Activated CD4-positive, alpha-beta T cell treated with anti-CD3 and anti-CD28 coated beads for 4 hours (primary cell): Measurements from ENCODE around the gene NBPF19.
A peak's percentile ranks its signal among the peaks of the same experiment; 100 is the strongest.
"Not testable (repeated sequence)": the region's sequence is repeated elsewhere in the genome, so short reads cannot be mapped to it uniquely, and the experiment has no call there.

Experiments used
- DNase-seq, 2 donors: peaks; one replicate each; pipeline ENCODE4 v3.0.0-alpha.2; 2020

NBPF19 gene

GRCh38 chr1:149474745-149475144 is at the start of gene NBPF19:
Gene NBPF19 (plus strand): TSS chr1:149475045. CDS start chr1:149475933, 888 bp downstream.
- not testable (repeated sequence) for DNase-seq

DNA sequence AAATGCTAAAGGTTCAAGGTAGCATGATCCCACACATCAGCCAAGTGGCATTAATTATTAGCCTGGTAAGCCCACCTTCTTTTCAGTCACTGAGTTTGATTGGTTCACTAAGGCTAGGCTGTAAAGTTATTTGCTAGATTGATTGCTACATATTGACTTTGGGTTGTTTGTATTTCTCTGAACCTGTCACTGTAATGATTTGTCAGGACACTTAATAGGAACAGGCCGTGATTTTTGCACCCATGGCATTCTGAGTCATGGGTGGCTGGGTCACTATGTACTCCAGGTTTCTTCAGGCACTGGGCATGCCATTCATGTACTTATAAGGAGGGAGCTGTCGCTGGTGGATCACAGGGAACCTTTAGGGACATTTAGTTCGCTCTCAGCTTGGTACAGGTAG is 46.5 kb upstream of the NBPF19 start:
- DNase-seq, result not testable (repeated sequence)

DNA sequence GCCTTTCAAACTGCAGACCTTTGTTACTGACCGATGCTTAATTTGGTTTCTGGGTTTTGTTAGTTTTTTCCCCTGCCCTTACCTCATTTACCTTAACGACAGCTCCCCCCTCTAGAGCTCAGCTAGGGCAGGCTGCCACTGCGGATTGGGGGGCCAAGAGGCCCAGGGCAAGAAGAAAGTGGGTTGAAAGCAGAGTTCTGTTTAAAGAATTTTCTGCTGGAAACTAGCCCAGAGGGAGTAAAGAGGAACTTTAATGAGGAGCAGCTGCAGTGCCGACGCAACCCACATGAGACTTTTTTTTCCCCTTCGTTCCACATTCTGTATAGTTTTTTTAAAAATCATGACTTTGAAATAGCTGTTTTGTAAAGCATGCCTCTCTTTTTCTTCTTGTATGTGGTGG is 29.4 kb upstream of the NBPF19 start:
- DNase-seq, result not testable (repeated sequence)

DNA sequence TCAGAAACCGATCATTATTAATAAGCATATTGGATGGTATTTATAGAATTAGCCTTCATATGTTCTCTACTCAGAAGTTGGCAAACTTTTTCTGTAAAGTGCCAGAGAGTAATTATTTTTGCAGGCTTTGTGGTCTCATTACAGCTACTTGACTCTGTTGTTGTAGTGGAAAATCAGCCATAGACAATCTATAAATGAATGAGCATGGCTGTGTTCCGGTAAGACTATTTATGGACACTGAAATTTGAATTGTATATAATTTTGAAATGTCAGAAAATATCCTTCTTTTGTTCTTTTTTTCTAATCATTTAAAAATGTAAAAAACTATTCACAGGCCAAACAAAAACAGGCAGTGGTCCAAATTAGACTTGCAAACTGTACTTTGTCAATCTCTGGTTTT is 22.6 kb upstream of the NBPF19 start:
- DNase-seq, result not testable (repeated sequence)

DNA sequence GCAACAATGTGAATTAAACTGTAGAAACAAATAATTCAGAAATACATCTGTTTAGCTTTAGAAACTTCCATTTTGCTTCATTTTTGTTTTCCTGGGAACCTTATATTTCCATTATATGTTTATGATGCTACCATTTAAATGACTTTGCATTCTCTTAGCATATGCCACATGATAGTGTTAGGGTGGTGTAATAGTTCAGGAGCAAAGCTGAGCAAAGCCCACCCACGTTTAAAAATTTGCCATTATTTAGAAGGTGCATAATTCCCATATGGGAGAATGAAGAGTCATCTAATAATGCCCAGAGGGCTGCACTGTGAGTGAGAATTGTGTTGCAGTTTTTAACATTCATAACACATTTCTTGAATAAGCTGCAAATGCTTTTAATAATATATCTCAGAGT is 22.2 kb upstream of the NBPF19 start:
- not testable (repeated sequence) for DNase-seq

DNA sequence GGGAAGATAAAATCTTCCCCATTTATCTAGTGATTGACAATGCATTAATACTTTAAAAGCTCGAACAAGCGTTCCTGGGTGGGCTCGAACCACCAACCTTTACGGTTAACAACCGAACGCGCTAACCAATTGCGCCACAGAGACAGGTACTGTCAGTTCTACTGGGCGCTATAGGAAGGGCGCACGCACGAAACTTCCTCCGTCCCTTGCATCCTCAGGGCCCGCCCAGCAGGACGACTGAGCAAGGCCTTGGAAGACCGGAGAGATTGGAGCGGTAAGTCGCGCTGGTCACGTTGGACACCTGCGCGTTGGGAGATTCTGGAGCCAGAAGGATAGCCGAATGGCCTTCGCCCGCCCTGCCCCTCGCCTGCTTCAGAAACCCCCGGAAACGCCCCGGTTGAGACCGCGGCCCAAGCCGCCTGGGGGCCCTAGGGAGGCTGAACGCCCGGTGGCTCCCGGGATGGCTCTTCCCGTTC is 83.5 kb downstream of the NBPF19 start:
- peak; percentile 47 to 54 for DNase-seq

DNA sequence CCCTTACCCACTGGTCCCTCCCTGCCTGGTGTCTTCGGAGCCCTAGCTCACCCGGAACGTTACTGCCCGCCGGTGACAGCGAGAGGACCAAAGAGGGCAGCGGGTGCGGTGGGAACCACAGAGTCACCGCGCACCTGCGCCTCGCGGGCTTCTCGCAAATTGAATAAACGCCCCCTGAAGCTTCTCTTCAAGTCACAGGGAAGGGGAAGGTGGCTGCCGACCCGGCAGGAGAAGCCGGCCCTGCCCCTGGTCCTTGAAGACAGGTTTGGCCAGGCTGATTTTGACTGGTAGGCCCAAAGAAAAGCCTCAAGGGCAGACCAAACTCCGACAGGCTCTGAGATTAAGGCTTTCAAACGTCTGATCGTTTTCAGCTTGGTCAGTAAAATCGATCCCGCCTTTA is 87.0 kb downstream of the NBPF19 start:
- DNase-seq, result not testable (repeated sequence)

GRCh38 chr1:149565485-149565884 is 90.6 kb downstream of the NBPF19 start:
- not testable (repeated sequence) for DNase-seq

- DNase-seq, result not testable (repeated sequence)
Observed at GRCh38 chr1:149572763-149573162, 97.9 kb downstream of the NBPF19 start.

DNA sequence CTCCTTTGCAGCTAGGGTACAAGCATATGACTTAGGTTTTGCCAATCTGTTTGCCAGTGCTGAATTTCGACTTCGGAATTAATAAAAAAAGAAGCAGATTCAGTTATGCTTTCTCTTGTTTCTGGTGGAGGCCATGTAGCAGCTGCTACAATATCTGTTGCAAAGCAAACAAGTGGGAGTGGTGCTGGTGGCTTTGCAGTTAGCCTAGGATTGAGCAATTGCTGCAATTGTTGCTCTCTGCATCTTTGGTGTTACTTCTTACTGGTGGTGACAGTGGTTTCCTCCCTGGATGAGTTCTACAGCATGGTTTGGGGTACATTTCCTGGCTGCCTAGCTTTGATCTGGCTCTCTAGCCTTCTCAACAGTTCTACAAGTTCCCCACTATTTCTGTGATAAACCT is 110.7 kb downstream of the NBPF19 start:
- peak; percentile 28 to 39 for DNase-seq
